ENCODE measurements around the gene FBXW9.

Gene FBXW9

DNA sequence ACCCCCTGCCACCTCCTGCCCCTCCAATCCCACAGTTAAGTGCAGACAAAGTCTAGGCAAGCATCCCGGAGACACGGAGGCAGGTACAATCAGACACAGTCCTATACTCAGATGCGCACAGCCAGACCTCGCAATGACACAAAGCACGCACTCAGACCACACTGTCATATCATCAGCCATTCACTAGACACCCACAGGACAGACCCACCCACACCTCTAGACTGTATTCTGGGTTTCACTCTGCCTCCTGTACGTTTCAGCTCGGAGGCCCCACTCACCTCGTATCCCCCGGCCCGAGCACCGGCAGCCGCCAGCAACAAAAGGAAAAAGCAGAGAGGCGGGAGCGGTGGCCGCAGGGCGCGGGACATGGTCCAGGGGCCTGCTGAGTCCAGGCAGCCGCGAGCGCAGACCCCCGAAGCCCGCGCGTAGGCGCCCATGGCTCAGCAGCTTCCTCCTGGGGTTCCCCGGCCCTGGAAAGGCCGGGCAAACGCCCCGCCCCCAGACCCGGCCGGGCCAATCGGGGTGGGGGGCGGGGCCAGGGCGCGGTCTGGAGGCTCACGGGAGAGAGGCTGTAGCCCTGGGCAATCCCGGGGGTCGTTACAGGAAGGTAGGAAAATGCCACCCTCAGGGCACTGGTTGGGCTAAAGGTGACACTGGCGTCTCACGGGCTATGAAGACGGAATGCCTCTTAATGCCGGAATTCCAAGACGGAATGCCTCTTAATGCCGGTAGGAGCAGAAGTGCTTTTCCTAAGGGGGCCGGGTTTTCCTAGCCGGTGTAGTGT, 30.0 kb downstream of the FBXW9 start, which contains the start of the genes MAN2B1 and WDR83 (continued):
- TF ChIP-seq KLF1 (tag by site-specific recombination; IDR thresholded peaks at IDR 0.05) = no peak
- no peak for TF ChIP-seq ZNF138 (tag by site-specific recombination; IDR thresholded peaks at IDR 0.05; ENCODE audit: borderline replicate concordance)
- TF ChIP-seq ZNF391 (tag by site-specific recombination; IDR thresholded peaks at IDR 0.05; ENCODE audit: borderline replicate concordance, low read depth) = no peak
- no peak; the same call in 1 of the 2 replicates for TF ChIP-seq ZNF629 (tag by site-specific recombination; IDR thresholded peaks at IDR 0.05)
- TF ChIP-seq ZNF654 (tag by site-specific recombination; IDR thresholded peaks at IDR 0.05; ENCODE audit: low read depth) = no peak
- no peak for TF ChIP-seq RBAK (tag by site-specific recombination; IDR thresholded peaks at IDR 0.05)
- no peak for TF ChIP-seq ZNF10 (tag by site-specific recombination; IDR thresholded peaks at IDR 0.05)
- TF ChIP-seq, protein P1, sequence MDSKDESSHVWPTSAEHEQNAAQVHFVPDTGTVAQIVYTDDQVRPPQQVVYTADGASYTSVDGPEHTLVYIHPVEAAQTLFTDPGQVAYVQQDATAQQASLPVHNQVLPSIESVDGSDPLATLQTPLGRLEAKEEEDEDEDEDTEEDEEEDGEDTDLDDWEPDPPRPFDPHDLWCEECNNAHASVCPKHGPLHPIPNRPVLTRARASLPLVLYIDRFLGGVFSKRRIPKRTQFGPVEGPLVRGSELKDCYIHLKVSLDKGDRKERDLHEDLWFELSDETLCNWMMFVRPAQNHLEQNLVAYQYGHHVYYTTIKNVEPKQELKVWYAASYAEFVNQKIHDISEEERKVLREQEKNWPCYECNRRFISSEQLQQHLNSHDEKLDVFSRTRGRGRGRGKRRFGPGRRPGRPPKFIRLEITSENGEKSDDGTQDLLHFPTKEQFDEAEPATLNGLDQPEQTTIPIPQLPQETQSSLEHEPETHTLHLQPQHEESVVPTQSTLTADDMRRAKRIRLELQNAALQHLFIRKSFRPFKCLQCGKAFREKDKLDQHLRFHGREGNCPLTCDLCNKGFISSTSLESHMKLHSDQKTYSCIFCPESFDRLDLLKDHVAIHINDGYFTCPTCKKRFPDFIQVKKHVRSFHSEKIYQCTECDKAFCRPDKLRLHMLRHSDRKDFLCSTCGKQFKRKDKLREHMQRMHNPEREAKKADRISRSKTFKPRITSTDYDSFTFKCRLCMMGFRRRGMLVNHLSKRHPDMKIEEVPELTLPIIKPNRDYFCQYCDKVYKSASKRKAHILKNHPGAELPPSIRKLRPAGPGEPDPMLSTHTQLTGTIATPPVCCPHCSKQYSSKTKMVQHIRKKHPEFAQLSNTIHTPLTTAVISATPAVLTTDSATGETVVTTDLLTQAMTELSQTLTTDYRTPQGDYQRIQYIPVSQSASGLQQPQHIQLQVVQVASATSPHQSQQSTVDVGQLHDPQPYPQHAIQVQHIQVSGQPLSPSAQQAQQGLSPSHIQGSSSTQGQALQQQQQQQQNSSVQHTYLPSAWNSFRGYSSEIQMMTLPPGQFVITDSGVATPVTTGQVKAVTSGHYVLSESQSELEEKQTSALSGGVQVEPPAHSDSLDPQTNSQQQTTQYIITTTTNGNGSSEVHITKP (tag by site-specific recombination; IDR thresholded peaks at IDR 0.05) = peak; percentile 48; the same call in 1 of the 2 replicates
- no peak for TF ChIP-seq ZNF544 (tag by site-specific recombination; IDR thresholded peaks at IDR 0.05)
- no peak for TF ChIP-seq SCRT1 (tag by site-specific recombination; IDR thresholded peaks at IDR 0.05; ENCODE audit: borderline replicate concordance)
- TF ChIP-seq ZBTB8A (tag by site-specific recombination; IDR thresholded peaks at IDR 0.05) = peak; percentile 58; the same call in 1 of the 2 replicates
- no peak for TF ChIP-seq SALL2 (tag by site-specific recombination; IDR thresholded peaks at IDR 0.05; ENCODE audit: borderline replicate concordance)
- TF ChIP-seq, protein P2, sequence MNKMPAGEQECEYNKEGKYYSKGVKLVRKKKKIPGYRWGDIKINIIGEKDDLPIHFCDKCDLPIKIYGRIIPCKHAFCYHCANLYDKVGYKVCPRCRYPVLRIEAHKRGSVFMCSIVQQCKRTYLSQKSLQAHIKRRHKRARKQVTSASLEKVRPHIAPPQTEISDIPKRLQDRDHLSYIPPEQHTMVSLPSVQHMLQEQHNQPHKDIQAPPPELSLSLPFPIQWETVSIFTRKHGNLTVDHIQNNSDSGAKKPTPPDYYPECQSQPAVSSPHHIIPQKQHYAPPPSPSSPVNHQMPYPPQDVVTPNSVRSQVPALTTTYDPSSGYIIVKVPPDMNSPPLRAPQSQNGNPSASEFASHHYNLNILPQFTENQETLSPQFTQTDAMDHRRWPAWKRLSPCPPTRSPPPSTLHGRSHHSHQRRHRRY (tag by site-specific recombination; IDR thresholded peaks at IDR 0.05) = no peak
- peak; percentile 90 for TF ChIP-seq ZNF76 (tag by site-specific recombination; IDR thresholded peaks at IDR 0.05; ENCODE audit: borderline replicate concordance, low read depth)
- TF ChIP-seq SP2 (tag by site-specific recombination; IDR thresholded peaks at IDR 0.05) = peak; percentile 69
- TF ChIP-seq ZNF560 (tag by site-specific recombination; IDR thresholded peaks at IDR 0.05; ENCODE audit: borderline replicate concordance) = no peak
- TF ChIP-seq, protein P3, sequence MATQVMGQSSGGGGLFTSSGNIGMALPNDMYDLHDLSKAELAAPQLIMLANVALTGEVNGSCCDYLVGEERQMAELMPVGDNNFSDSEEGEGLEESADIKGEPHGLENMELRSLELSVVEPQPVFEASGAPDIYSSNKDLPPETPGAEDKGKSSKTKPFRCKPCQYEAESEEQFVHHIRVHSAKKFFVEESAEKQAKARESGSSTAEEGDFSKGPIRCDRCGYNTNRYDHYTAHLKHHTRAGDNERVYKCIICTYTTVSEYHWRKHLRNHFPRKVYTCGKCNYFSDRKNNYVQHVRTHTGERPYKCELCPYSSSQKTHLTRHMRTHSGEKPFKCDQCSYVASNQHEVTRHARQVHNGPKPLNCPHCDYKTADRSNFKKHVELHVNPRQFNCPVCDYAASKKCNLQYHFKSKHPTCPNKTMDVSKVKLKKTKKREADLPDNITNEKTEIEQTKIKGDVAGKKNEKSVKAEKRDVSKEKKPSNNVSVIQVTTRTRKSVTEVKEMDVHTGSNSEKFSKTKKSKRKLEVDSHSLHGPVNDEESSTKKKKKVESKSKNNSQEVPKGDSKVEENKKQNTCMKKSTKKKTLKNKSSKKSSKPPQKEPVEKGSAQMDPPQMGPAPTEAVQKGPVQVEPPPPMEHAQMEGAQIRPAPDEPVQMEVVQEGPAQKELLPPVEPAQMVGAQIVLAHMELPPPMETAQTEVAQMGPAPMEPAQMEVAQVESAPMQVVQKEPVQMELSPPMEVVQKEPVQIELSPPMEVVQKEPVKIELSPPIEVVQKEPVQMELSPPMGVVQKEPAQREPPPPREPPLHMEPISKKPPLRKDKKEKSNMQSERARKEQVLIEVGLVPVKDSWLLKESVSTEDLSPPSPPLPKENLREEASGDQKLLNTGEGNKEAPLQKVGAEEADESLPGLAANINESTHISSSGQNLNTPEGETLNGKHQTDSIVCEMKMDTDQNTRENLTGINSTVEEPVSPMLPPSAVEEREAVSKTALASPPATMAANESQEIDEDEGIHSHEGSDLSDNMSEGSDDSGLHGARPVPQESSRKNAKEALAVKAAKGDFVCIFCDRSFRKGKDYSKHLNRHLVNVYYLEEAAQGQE (tag by site-specific recombination; IDR thresholded peaks at IDR 0.05) = no peak
- TF ChIP-seq GLIS2 (tag by site-specific recombination; IDR thresholded peaks at IDR 0.05) = peak; percentile 52
- TF ChIP-seq ZEB2 (tag by site-specific recombination; IDR thresholded peaks at IDR 0.05) = peak; percentile 12; the same call in 1 of the 2 replicates
- no peak for TF ChIP-seq ZNF768 (tag by site-specific recombination; IDR thresholded peaks at IDR 0.05)
- TF ChIP-seq, protein P4, sequence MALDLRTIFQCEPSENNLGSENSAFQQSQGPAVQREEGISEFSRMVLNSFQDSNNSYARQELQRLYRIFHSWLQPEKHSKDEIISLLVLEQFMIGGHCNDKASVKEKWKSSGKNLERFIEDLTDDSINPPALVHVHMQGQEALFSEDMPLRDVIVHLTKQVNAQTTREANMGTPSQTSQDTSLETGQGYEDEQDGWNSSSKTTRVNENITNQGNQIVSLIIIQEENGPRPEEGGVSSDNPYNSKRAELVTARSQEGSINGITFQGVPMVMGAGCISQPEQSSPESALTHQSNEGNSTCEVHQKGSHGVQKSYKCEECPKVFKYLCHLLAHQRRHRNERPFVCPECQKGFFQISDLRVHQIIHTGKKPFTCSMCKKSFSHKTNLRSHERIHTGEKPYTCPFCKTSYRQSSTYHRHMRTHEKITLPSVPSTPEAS (tag by site-specific recombination; IDR thresholded peaks at IDR 0.05) = no peak
- no peak; the same call in 1 of the 2 replicates for TF ChIP-seq KLF9 (tag by site-specific recombination; IDR thresholded peaks at IDR 0.05; ENCODE audit: low read depth)
- no peak for TF ChIP-seq ZNF366 (tag by site-specific recombination; conservative IDR thresholded peaks at IDR 0.05)
- no peak for TF ChIP-seq ZNF394 (tag by site-specific recombination; IDR thresholded peaks at IDR 0.05; ENCODE audit: borderline replicate concordance)
- TF ChIP-seq, protein P5, sequence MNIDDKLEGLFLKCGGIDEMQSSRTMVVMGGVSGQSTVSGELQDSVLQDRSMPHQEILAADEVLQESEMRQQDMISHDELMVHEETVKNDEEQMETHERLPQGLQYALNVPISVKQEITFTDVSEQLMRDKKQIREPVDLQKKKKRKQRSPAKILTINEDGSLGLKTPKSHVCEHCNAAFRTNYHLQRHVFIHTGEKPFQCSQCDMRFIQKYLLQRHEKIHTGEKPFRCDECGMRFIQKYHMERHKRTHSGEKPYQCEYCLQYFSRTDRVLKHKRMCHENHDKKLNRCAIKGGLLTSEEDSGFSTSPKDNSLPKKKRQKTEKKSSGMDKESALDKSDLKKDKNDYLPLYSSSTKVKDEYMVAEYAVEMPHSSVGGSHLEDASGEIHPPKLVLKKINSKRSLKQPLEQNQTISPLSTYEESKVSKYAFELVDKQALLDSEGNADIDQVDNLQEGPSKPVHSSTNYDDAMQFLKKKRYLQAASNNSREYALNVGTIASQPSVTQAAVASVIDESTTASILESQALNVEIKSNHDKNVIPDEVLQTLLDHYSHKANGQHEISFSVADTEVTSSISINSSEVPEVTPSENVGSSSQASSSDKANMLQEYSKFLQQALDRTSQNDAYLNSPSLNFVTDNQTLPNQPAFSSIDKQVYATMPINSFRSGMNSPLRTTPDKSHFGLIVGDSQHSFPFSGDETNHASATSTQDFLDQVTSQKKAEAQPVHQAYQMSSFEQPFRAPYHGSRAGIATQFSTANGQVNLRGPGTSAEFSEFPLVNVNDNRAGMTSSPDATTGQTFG (tag by site-specific recombination; IDR thresholded peaks at IDR 0.05; ENCODE audit: borderline replicate concordance) = no peak
- TF ChIP-seq ZXDB (tag by site-specific recombination; IDR thresholded peaks at IDR 0.05) = peak; percentile 78
- no peak for TF ChIP-seq ZNF707 (tag by site-specific recombination; IDR thresholded peaks at IDR 0.05)
- no peak for TF ChIP-seq ZNF830 (tag by site-specific recombination; IDR thresholded peaks at IDR 0.05; ENCODE audit: low read depth)
